OCI-LY1 (cell line): Measurements from ENCODE around the gene SMYD3.

Experiments used
- H2AFZ ChIP-seq: fragments of 200-600 bp; sonication (generic), shearing (Covaris generic); 2 replicates; pipeline ENCODE4 v1.6.0; 2014; ENCODE audit warnings: antibody characterized with exemption, mild to moderate bottlenecking, low read length
- H3F3A ChIP-seq: fragments of 200-600 bp; sonication (generic), shearing (Covaris generic); 2 replicates; pipeline ENCODE4 v1.6.0; 2014; ENCODE audit warnings: mild to moderate bottlenecking, antibody characterized with exemption, low read length, moderate library complexity; ENCODE audit not compliant: insufficient read depth
- H3K27ac ChIP-seq: fragments of 200-600 bp; sonication (generic); 2 replicates; pipeline ENCODE4 v1.5.1; 2014; ENCODE audit warnings: low read length, mixed run types, mild to moderate bottlenecking, low read depth; ENCODE audit not compliant: poor library complexity, severe bottlenecking
- H3K27me3 ChIP-seq: fragments of 200-600 bp; sonication (generic); 2 replicates; pipeline ENCODE4 v1.6.0; 2014; ENCODE audit warnings: antibody characterized with exemption, mild to moderate bottlenecking, low read length, moderate library complexity; ENCODE audit not compliant: insufficient read depth
- H3K36me3 ChIP-seq: fragments of 200-600 bp; sonication (generic); 2 replicates; pipeline ENCODE4 v1.6.1; 2014; ENCODE audit warnings: mild to moderate bottlenecking, antibody characterized with exemption, low read length, moderate library complexity, mixed read lengths; ENCODE audit not compliant: insufficient read depth
- H3K4me1 ChIP-seq: fragments of 200-600 bp; sonication (generic); 2 replicates; pipeline ENCODE4 v1.5.1; 2014; ENCODE audit warnings: mild to moderate bottlenecking, low read length, moderate library complexity; ENCODE audit not compliant: insufficient read depth, severe bottlenecking
- H3K4me2 ChIP-seq: fragments of 200-600 bp; sonication (generic), shearing (Covaris generic); 2 replicates; pipeline ENCODE4 v1.6.1; 2014; ENCODE audit warnings: low read length
- H3K4me3 ChIP-seq: fragments of 200-600 bp; sonication (generic); 2 replicates; pipeline ENCODE4 v1.5.1; 2014; ENCODE audit warnings: low read length, low read depth, mild to moderate bottlenecking, mixed read lengths; ENCODE audit not compliant: poor library complexity, severe bottlenecking
- H3K79me2 ChIP-seq: fragments of 200-600 bp; shearing (Covaris generic); 2 replicates; pipeline ENCODE4 v1.6.1; 2016; ENCODE audit warnings: mixed run types, low read length, mixed read lengths; ENCODE audit not compliant: insufficient read depth
- H3K9ac ChIP-seq: fragments of 200-600 bp; sonication (generic), shearing (Covaris generic); 2 replicates; pipeline ENCODE4 v1.6.1; 2014; ENCODE audit warnings: mild to moderate bottlenecking, low read length, mixed read lengths
- H3K9me2 ChIP-seq: fragments of 200-600 bp; sonication (generic), shearing (Covaris generic); 2 replicates; pipeline ENCODE4 v1.6.1; 2014; ENCODE audit warnings: low read depth, mild to moderate bottlenecking, low read length, mixed read lengths
- H3K9me3 ChIP-seq: fragments of 200-600 bp; shearing (Covaris generic); 2 replicates; pipeline ENCODE4 v1.6.1; 2014; ENCODE audit warnings: low read length, mixed read lengths
- H4K20me1 ChIP-seq: fragments of 200-600 bp; sonication (generic), shearing (Covaris generic); 2 replicates; pipeline ENCODE4 v1.6.0; 2016; ENCODE audit warnings: mild to moderate bottlenecking, low read length; ENCODE audit not compliant: insufficient read depth
- CTCF ChIP-seq: fragments of 200-600 bp; sonication (generic), shearing (Covaris generic); IDR thresholded peaks from 2 replicates; pipeline ENCODE4 v1.5.1; 2017; ENCODE audit warnings: mild to moderate bottlenecking, antibody characterized with exemption, low read length, moderate library complexity, mixed read lengths
- EZH2 ChIP-seq: fragments of 200-600 bp; sonication (generic), shearing (Covaris generic); IDR thresholded peaks from 2 replicates; pipeline ENCODE4 v1.8.0; 2017; ENCODE audit warnings: borderline replicate concordance, mixed run types, mild to moderate bottlenecking, antibody characterized with exemption, low read length, moderate library complexity, mixed read lengths

SMYD3 gene

GRCh38 chr1:246518456-246519205, 11.6 kb upstream of the SMYD3 start:
- peaks cover 19% of the 10 kb centered on the region for H3K9me3 ChIP-seq
- H3K4me3 ChIP-seq = no peak overlapping the region
- no peak for TF ChIP-seq EZH2
- TF ChIP-seq CTCF = no peak
- H2AFZ ChIP-seq = no peak overlapping the region
- no peaks in the 10 kb centered on the region for H3K27me3 ChIP-seq
- H3K27ac ChIP-seq = no peak overlapping the region
- no peaks in the 10 kb centered on the region for H3F3A ChIP-seq
- no peaks in the 10 kb centered on the region for H4K20me1 ChIP-seq
- no peaks in the 10 kb centered on the region for H3K79me2 ChIP-seq
- H3K4me2 ChIP-seq = no peak overlapping the region
- no peaks in the 10 kb centered on the region for H3K36me3 ChIP-seq
- H3K4me1 ChIP-seq = no peaks in the 10 kb centered on the region
- H3K9ac ChIP-seq = no peak overlapping the region
- H3K9me2 ChIP-seq = no peaks in the 10 kb centered on the region

DNA sequence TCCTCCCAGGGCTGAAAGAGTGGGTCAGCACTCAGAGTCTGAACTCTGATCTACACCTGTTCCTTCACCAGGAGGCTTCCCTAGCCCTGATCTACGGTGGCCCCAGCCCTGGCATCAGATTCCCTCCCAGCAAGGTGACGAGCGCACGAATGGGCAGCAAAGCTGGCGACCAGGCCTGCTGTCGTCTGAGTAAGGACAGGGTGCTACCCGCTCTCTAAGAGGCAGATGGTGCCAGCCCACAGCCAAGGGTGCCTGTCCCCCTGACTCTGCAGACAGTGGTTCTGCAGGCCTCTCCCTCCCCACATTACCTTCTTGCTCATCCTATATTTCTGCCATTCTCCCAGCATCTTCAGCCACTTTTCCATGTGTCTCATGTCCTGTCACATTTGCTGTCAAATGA, 10.3 kb upstream of the SMYD3 start:
- no peak overlapping the region for H3K4me3 ChIP-seq
- H3K27me3 ChIP-seq = no peaks in the 10 kb centered on the region
- no peaks in the 10 kb centered on the region for H3K79me2 ChIP-seq
- TF ChIP-seq EZH2 (no peak), CTCF (no peak)
- no peak overlapping the region for H3K4me2 ChIP-seq
- H4K20me1 ChIP-seq = no peaks in the 10 kb centered on the region
- no peaks in the 10 kb centered on the region for H3F3A ChIP-seq
- no peak overlapping the region for H2AFZ ChIP-seq
- H3K4me1 ChIP-seq = no peaks in the 10 kb centered on the region
- no peak overlapping the region for H3K27ac ChIP-seq
- H3K9ac ChIP-seq = no peak overlapping the region
- H3K9me3 ChIP-seq = peaks cover 19% of the 10 kb centered on the region
- H3K36me3 ChIP-seq = no peaks in the 10 kb centered on the region
- no peaks in the 10 kb centered on the region for H3K9me2 ChIP-seq

DNA sequence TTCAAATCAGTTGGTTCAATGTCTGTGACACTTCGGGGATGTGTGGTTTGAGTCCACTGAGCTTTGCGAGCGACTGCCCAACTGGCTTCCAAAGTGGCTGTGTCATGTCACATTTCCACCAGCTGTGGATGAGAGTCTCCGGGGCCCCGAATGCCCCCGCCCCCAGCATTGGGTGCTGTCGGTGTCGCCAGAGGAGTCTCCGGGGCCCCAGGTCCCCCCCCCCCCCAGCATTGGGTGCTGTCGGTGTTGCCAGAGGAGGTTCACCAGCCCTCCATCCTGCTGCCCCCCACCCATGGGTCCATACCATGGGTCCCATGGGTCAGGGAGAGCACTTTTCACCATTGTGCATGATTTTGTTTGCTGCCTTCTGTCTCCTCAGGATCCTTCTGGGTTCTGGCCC, 9.0 kb upstream of the SMYD3 start:
- no peak overlapping the region for H3K4me3 ChIP-seq
- no peaks in the 10 kb centered on the region for H3K9me2 ChIP-seq
- no peaks in the 10 kb centered on the region for H3K27me3 ChIP-seq
- peaks cover 19% of the 10 kb centered on the region for H3K9me3 ChIP-seq
- H3K4me1 ChIP-seq = no peaks in the 10 kb centered on the region
- no peaks in the 10 kb centered on the region for H3K36me3 ChIP-seq
- H2AFZ ChIP-seq = no peak overlapping the region
- H4K20me1 ChIP-seq = no peaks in the 10 kb centered on the region
- H3F3A ChIP-seq = no peaks in the 10 kb centered on the region
- H3K4me2 ChIP-seq = no peak overlapping the region
- H3K79me2 ChIP-seq = no peaks in the 10 kb centered on the region
- no peak overlapping the region for H3K27ac ChIP-seq
- no peak overlapping the region for H3K9ac ChIP-seq
- no peak for TF ChIP-seq CTCF
- TF ChIP-seq EZH2 = no peak
